NCI-H345 treated with DMSO at 0.1 percent for 48 hours (cell line): ENCODE data around the gene DUSP6.
"Not testable (repeated sequence)": the region's sequence is repeated elsewhere in the genome, so short reads cannot be mapped to it uniquely, and the experiment has no call there.

ENCODE experiments used
- DNase-seq: peaks from one replicate; lab custom pipeline; 2025; ENCODE audit not compliant: unreplicated experiment; lab: John Stamatoyannopoulos, UW

Gene DUSP6

GRCh38 chr12:89352242-89352491 lies 134 bp downstream of the DUSP6 start:
- DNase-seq, result peak; percentile 85

GRCh38 chr12:89351489-89352241 lies 636 bp downstream of the DUSP6 start:
- DNase-seq, result peak; percentile 34

GRCh38 chr12:89350630-89351488 lies 1.4 kb downstream of the DUSP6 start:
- DNase-seq, result no peak

GRCh38 chr12:89350260-89350629 lies 2.1 kb downstream of the DUSP6 start:
- DNase-seq, result no peak

GRCh38 chr12:89349814-89350213 lies 2.5 kb downstream of the DUSP6 start:
- peak; percentile 47 for DNase-seq

- DNase-seq, result no peak
These were observed 3.2 kb downstream of the DUSP6 start for GRCh38 chr12:89348894-89349699.

- no peak for DNase-seq
These were observed 4.9 kb downstream of the DUSP6 start for GRCh38 chr12:89347325-89347829.

- peak; percentile 53 for DNase-seq
These were observed 5.5 kb downstream of the DUSP6 start for GRCh38 chr12:89346741-89347324.

GRCh38 chr12:89345830-89346740 lies 6.2 kb downstream of the DUSP6 start:
- peak; percentile 73 for DNase-seq

GRCh38 chr12:89345376-89345775 lies 6.9 kb downstream of the DUSP6 start:
- no peak for DNase-seq

- no peak for DNase-seq
These were observed 7.5 kb downstream of the DUSP6 start for GRCh38 chr12:89344862-89345202.

- no peak for DNase-seq
These were observed 8.0 kb downstream of the DUSP6 start for GRCh38 chr12:89344043-89344861.

- DNase-seq, result no peak
These were observed 9.2 kb downstream of the DUSP6 start for GRCh38 chr12:89343127-89343526.

- DNase-seq, result no peak
These were observed 11.4 kb downstream of the DUSP6 start for GRCh38 chr12:89340861-89341260.

GRCh38 chr12:89339526-89339925 lies 12.8 kb downstream of the DUSP6 start:
- DNase-seq, result no peak

GRCh38 chr12:89337136-89337535 lies 15.2 kb downstream of the DUSP6 start:
- not testable (repeated sequence) for DNase-seq

- DNase-seq, result no peak
These were observed 16.7 kb downstream of the DUSP6 start for GRCh38 chr12:89335452-89336244.

- DNase-seq, result no peak
These were observed 17.6 kb downstream of the DUSP6 start for GRCh38 chr12:89334548-89335169.
